Neural progenitor cell (in vitro differentiated cells): ENCODE data around the gene LIPG.

ENCODE experiments used
- CTCF ChIP-seq: fragments of 200-600 bp; sonication (generic); IDR thresholded peaks from 2 replicates; pipeline ENCODE4 v1.5.1; 2017; ENCODE audit warnings: antibody characterized with exemption, mild to moderate bottlenecking
- EZH2 ChIP-seq: fragments of 200-600 bp; sonication (generic); IDR thresholded peaks from 2 replicates; pipeline ENCODE4 v1.6.1; 2017; ENCODE audit warnings: antibody characterized with exemption, mild to moderate bottlenecking, moderate library complexity

DNA sequence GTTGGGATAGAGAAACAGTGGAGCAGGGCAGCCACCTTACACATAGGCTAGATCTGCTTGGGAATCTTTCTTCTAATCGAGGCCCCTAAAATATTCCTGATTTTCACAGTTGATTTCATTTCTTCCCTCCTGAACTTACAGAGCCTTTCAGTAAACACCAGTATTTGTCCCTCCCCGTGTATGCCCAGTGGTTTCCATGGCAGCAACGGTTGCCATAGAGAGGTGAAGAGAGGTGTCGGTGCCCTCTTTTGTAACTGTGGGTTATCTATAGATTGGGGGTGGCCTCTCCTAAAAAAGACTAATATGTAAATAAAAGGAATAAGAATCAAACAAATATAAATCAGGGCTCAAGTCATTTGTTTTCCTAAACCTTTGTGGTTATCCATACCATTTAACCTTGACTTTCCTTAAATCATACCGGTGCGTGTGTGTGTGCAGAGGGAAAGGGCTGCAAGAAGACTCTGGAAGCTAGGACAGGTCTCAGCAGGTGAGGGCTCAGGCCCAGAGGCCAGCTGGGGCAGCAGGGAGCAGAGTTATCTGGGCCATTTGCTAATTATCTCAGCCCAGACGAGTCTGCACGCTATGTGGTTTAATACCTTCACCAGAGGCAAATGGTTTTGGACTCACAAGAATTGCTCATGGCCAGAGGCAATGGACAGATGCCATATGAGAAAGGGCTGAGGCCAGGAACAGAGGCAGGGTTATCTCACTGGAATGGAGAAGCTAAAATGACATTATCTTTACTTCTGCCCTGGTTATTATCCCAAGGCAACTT, 35.5 kb downstream of the LIPG start:
- TF ChIP-seq CTCF (no peak), EZH2 (no peak)
